PC-3 (cell line): ENCODE data around the gene UBTD1. TPM values are rescaled to one million over a fixed set of nuclear protein-coding genes. Genes with fewer than 3 reads are reported as not detected.

Experiments
- ATAC-seq: fragments of 200-7000 bp; cut with Tn5 transposase; 2 replicates; pipeline ENCODE4 v1.9.1; 2020; ENCODE audit warnings: mild to moderate bottlenecking, moderate library complexity
- BruUV-seq: library from RNA; stranded (reverse); fragments of 400-500 nt; replicated peaks from 2 replicates; lab custom pipeline; 2021; lab: Mats Ljungman, UMichigan
- CTCF ChIA-PET: fragments of 300-600 bp; sonication (Branson Sonifier 250); formaldehyde crosslinking; loops from one replicate; lab custom pipeline; 2022; ENCODE audit warnings: antibody characterized with exemption; lab: Charles Lee
- POLR2A ChIA-PET: fragments of 300-600 bp; sonication (Branson Sonifier 250); formaldehyde crosslinking; loops from one replicate; lab custom pipeline; 2022; ENCODE audit warnings: antibody characterized with exemption; ENCODE audit not compliant: unreplicated experiment; lab: Charles Lee
- DNase-seq: peaks from one replicate; pipeline ENCODE4 v3.0.0-alpha.2; 2015
- H2AFZ ChIP-seq: fragments of 300-600 bp; sonication (generic); 2 replicates; pipeline ENCODE4 v1.6.0; 2016; ENCODE audit warnings: antibody characterized with exemption, low read length
- H3F3A ChIP-seq: fragments of 300-600 bp; sonication (generic); one replicate; pipeline ENCODE4 v1.6.0; 2017; ENCODE audit warnings: antibody characterized with exemption, low read length, control low read depth, mild to moderate bottlenecking; ENCODE audit not compliant: unreplicated experiment
- H3K27ac ChIP-seq: fragments of 300-600 bp; sonication (generic); 2 replicates; pipeline ENCODE4 v1.5.1; 2016; ENCODE audit warnings: mild to moderate bottlenecking, low read length
- H3K27me3 ChIP-seq: fragments of 300-600 bp; sonication (generic); 2 replicates; pipeline ENCODE4 v1.6.1; 2016; ENCODE audit warnings: low read length, mixed read lengths
- H3K36me3 ChIP-seq: fragments of 300-600 bp; sonication (generic); 2 replicates; pipeline ENCODE4 v1.6.1; 2016; ENCODE audit warnings: low read depth, mixed run types, low read length, mixed read lengths
- H3K4me1 ChIP-seq: fragments of 300-600 bp; sonication (generic); 2 replicates; pipeline ENCODE4 v1.5.1; 2016; ENCODE audit warnings: low read length; ENCODE audit not compliant: insufficient read depth
- H3K4me2 ChIP-seq: fragments of 300-600 bp; sonication (generic); 2 replicates; pipeline ENCODE4 v1.6.0; 2016; ENCODE audit warnings: low read length
- H3K4me3 ChIP-seq: fragments of 300-600 bp; sonication (generic); 2 replicates; pipeline ENCODE4 v1.5.1; 2016; ENCODE audit warnings: mild to moderate bottlenecking, low read length, mixed read lengths
- H3K79me2 ChIP-seq: fragments of 300-600 bp; sonication (generic); 2 replicates; pipeline ENCODE4 v1.6.1; 2017; ENCODE audit warnings: low read length, mixed read lengths
- H3K9ac ChIP-seq: fragments of 300-600 bp; sonication (generic); 2 replicates; pipeline ENCODE4 v1.6.0; 2016; ENCODE audit warnings: mild to moderate bottlenecking, low read length
- H3K9me2 ChIP-seq: fragments of 300-600 bp; sonication (generic); replicated peaks from 2 replicates; pipeline ENCODE4 v1.6.1; 2016; ENCODE audit warnings: mixed run types, low read length, mixed read lengths
- H3K9me3 ChIP-seq: fragments of 300-600 bp; sonication (generic); 2 replicates; pipeline ENCODE4 v1.6.1; 2016; ENCODE audit warnings: low read length, mixed read lengths
- H4K20me1 ChIP-seq: fragments of 300-600 bp; sonication (generic); 2 replicates; pipeline ENCODE4 v1.6.1; 2016; ENCODE audit warnings: low read length, mixed read lengths
- EZH2 ChIP-seq: fragments of 300-600 bp; sonication (generic); IDR thresholded peaks from one replicate; pipeline ENCODE4 v1.6.1; 2017; ENCODE audit warnings: antibody characterized with exemption, mild to moderate bottlenecking, low read length; ENCODE audit not compliant: unreplicated experiment
- EZH2phosphoT487 ChIP-seq: fragments of 300-600 bp; sonication (generic); IDR thresholded peaks from 2 replicates; pipeline ENCODE4 v1.6.1; 2018; ENCODE audit warnings: mild to moderate bottlenecking, antibody characterized with exemption, low read length, borderline replicate concordance
- intact Hi-C: fragments of 100-400 bp; cut with micrococcal nuclease; formaldehyde crosslinking; loops from 2 replicates; pipeline ENCODE4 v1.9.0; 2023
- total RNA-seq: library from RNA; depleted of rRNA; stranded (reverse); fragments of >200 nt; gene quantifications from 2 replicates; pipeline ENCODE4 v1.2.3, GENCODE V29; 2014
- TF ChIP-seq, protein P1 (sequence below): fragments of 300-600 bp; sonication (generic); conservative IDR thresholded peaks from 2 replicates; pipeline ENCODE4 v1.5.1; 2017; ENCODE audit warnings: antibody characterized with exemption, low read depth, mild to moderate bottlenecking, low read length

Gene UBTD1
- total RNA-seq, 1 experiment from 2014 or later, result 18.5 TPM

GRCh38 chr10:97508342-97508741 lies 9.6 kb downstream of the UBTD1 start:
- intact Hi-C loops, result no loop called here
- CTCF ChIA-PET, result no interaction called here
- Histone ChIP-seq H3K4me3 (no peak overlapping the region), H3K4me2 (no peak overlapping the region), H3K9me3 (no peaks in the 10 kb centered on the region), H3K27ac (no peak overlapping the region), H2AFZ (no peak overlapping the region), H3K27me3 (no peaks in the 10 kb centered on the region), H3K4me1 (peaks cover 10% of the 10 kb centered on the region; the same call in 1 of the 2 replicates), H3K79me2 (peaks cover 17% of the 10 kb centered on the region; the same call in 1 of the 2 replicates), H3K9ac (no peak overlapping the region), H3K9me2 (no peaks in the 10 kb centered on the region), H3K36me3 (no peaks in the 10 kb centered on the region), H3F3A (no peaks in the 10 kb centered on the region), H4K20me1 (no peaks in the 10 kb centered on the region)
- POLR2A ChIA-PET, result no interaction called here
- peak; percentile 24 for DNase-seq
- TF ChIP-seq EZH2phosphoT487 (no peak), EZH2 (no peak)
- TF ChIP-seq, protein P1, sequence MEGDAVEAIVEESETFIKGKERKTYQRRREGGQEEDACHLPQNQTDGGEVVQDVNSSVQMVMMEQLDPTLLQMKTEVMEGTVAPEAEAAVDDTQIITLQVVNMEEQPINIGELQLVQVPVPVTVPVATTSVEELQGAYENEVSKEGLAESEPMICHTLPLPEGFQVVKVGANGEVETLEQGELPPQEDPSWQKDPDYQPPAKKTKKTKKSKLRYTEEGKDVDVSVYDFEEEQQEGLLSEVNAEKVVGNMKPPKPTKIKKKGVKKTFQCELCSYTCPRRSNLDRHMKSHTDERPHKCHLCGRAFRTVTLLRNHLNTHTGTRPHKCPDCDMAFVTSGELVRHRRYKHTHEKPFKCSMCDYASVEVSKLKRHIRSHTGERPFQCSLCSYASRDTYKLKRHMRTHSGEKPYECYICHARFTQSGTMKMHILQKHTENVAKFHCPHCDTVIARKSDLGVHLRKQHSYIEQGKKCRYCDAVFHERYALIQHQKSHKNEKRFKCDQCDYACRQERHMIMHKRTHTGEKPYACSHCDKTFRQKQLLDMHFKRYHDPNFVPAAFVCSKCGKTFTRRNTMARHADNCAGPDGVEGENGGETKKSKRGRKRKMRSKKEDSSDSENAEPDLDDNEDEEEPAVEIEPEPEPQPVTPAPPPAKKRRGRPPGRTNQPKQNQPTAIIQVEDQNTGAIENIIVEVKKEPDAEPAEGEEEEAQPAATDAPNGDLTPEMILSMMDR, result no peak
- BruUV-seq, result no TSS peak
- peak; percentile 55; the same call in 1 of the 2 replicates for ATAC-seq

- Histone ChIP-seq H3K27ac (no peak overlapping the region), H3K4me2 (no peak overlapping the region), H3K9ac (no peak overlapping the region), H3K9me2 (no peaks in the 10 kb centered on the region), H3K27me3 (no peaks in the 10 kb centered on the region), H3F3A (no peaks in the 10 kb centered on the region), H3K36me3 (no peaks in the 10 kb centered on the region), H3K4me1 (peaks cover 10% of the 10 kb centered on the region; the same call in 1 of the 2 replicates), H3K9me3 (no peaks in the 10 kb centered on the region), H2AFZ (no peak overlapping the region), H3K79me2 (peaks cover 17% of the 10 kb centered on the region; the same call in 1 of the 2 replicates), H3K4me3 (no peak overlapping the region), H4K20me1 (no peaks in the 10 kb centered on the region)
- TF ChIP-seq EZH2 (no peak), EZH2phosphoT487 (no peak)
- TF ChIP-seq, protein P1, result no peak
- DNase-seq (no peak), ATAC-seq (no peak)
- no TSS peak for BruUV-seq
- intact Hi-C loops, result no loop called here
- POLR2A ChIA-PET, result no interaction called here
- CTCF ChIA-PET, result no interaction called here
Observed at GRCh38 chr10:97509120-97509680, 10.5 kb downstream of the UBTD1 start.

GRCh38 chr10:97510686-97511085 lies 12.0 kb downstream of the UBTD1 start:
- Histone ChIP-seq H3K9me2 (no peaks in the 10 kb centered on the region), H2AFZ (no peak overlapping the region), H3F3A (no peaks in the 10 kb centered on the region), H3K4me3 (no peak overlapping the region), H3K36me3 (no peaks in the 10 kb centered on the region), H3K4me1 (peaks cover 10% of the 10 kb centered on the region; the same call in 1 of the 2 replicates), H3K79me2 (peaks cover 11% of the 10 kb centered on the region; the same call in 1 of the 2 replicates), H3K27me3 (no peaks in the 10 kb centered on the region), H3K4me2 (no peak overlapping the region), H3K9ac (no peak overlapping the region), H3K9me3 (no peaks in the 10 kb centered on the region), H4K20me1 (no peaks in the 10 kb centered on the region), H3K27ac (no peak overlapping the region)
- intact Hi-C loops, result no loop called here
- POLR2A ChIA-PET, result no interaction called here
- no peak for ATAC-seq
- no TSS peak for BruUV-seq
- no peak for TF ChIP-seq EZH2phosphoT487
- no peak for TF ChIP-seq EZH2
- TF ChIP-seq, protein P1, result no peak
- CTCF ChIA-PET, result no interaction called here
- no peak for DNase-seq
